Measurements from ENCODE around the gene WDR49.

GRCh38 chr3:167487556-167487955, 166.2 kb downstream of the WDR49 start:
- TF ChIP-seq CTCF (IDR thresholded peaks at IDR 0.05) (no peak), POLR2AphosphoS5 (IDR thresholded peaks at IDR 0.05; ENCODE audit: insufficient read depth in 1 of 2, low read depth in 1 of 2) (no peak)

Measured in vagina (tissue), 2 donors.